Peyer's patch (tissue), 4 donors: ENCODE results near the gene CLCN4.

ENCODE experiments used
- CTCF ChIP-seq, 6 experiments: fragments of 450-650 bp in 4 of 6; fragments of 200-600 bp in 2 of 6; sonication (generic) in 1 of 6; IDR thresholded peaks; one replicate each; pipeline ENCODE4 v1.5.1; 2017 to 2019; ENCODE audit warnings: antibody characterized with exemption in 6 of 6, mild to moderate bottlenecking in 3 of 6, moderate library complexity in 1 of 6
- POLR2A ChIP-seq, 2 donors: fragments of 450-650 bp; IDR thresholded peaks; one replicate each; pipeline ENCODE4 v1.5.1; 2017; ENCODE audit warnings: antibody characterized with exemption in 2 of 2, mild to moderate bottlenecking in 2 of 2, moderate library complexity in 2 of 2

GRCh38 chrX:10244915-10245622 is 88.3 kb downstream of the CLCN4 start:
- TF ChIP-seq CTCF (IDR thresholded peaks at IDR 0.05) (no peak), POLR2A (IDR thresholded peaks at IDR 0.05) (no peak)
